ENCODE results near the gene CCNL2.

CCNL2 gene

GRCh38 chr1:1337793-1338147, 61.4 kb downstream of the CCNL2 start (continued):
- TF ChIP-seq, protein P1, sequence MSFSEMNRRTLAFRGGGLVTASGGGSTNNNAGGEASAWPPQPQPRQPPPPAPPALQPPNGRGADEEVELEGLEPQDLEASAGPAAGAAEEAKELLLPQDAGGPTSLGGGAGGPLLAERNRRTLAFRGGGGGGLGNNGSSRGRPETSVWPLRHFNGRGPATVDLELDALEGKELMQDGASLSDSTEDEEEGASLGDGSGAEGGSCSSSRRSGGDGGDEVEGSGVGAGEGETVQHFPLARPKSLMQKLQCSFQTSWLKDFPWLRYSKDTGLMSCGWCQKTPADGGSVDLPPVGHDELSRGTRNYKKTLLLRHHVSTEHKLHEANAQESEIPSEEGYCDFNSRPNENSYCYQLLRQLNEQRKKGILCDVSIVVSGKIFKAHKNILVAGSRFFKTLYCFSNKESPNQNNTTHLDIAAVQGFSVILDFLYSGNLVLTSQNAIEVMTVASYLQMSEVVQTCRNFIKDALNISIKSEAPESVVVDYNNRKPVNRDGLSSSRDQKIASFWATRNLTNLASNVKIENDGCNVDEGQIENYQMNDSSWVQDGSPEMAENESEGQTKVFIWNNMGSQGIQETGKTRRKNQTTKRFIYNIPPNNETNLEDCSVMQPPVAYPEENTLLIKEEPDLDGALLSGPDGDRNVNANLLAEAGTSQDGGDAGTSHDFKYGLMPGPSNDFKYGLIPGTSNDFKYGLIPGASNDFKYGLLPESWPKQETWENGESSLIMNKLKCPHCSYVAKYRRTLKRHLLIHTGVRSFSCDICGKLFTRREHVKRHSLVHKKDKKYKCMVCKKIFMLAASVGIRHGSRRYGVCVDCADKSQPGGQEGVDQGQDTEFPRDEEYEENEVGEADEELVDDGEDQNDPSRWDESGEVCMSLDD (tag by site-specific recombination; IDR thresholded peaks at IDR 0.05), result no peak
- TF ChIP-seq WT1 (tag by site-specific recombination; IDR thresholded peaks at IDR 0.05) (no peak), KLF7 (tag by site-specific recombination; IDR thresholded peaks at IDR 0.05; ENCODE audit: borderline replicate concordance) (no peak; the same call in 1 of the 2 replicates), ZNF707 (tag by site-specific recombination; IDR thresholded peaks at IDR 0.05) (no peak), ZFP69B (tag by site-specific recombination; IDR thresholded peaks at IDR 0.05) (no peak), ZNF2 (tag by site-specific recombination; IDR thresholded peaks at IDR 0.05) (no peak), ZNF561 (tag by site-specific recombination; IDR thresholded peaks at IDR 0.05; ENCODE audit: borderline replicate concordance) (no peak), ZNF221 (tag by site-specific recombination; IDR thresholded peaks at IDR 0.05; ENCODE audit: borderline replicate concordance) (no peak), KLF9 (tag by site-specific recombination; IDR thresholded peaks at IDR 0.05; ENCODE audit: low read depth) (0 out of 2 replicates have a peak, but pooled peaks have one; percentile 19), REPIN1 (tag by site-specific recombination; IDR thresholded peaks at IDR 0.05; ENCODE audit: low read depth) (no peak), SCRT1 (tag by site-specific recombination; IDR thresholded peaks at IDR 0.05; ENCODE audit: borderline replicate concordance) (no peak), SETDB1 (IDR thresholded peaks at IDR 0.05; ENCODE audit: insufficient read length, low read length) (no peak), ZNF426 (tag by site-specific recombination; IDR thresholded peaks at IDR 0.05) (no peak), ZNF416 (tag by site-specific recombination; IDR thresholded peaks at IDR 0.05) (no peak), ZNF280C (tag by site-specific recombination; IDR thresholded peaks at IDR 0.05) (no peak), KLF8 (tag by site-specific recombination; IDR thresholded peaks at IDR 0.05) (peak; percentile 79)
- TF ChIP-seq, protein P2, sequence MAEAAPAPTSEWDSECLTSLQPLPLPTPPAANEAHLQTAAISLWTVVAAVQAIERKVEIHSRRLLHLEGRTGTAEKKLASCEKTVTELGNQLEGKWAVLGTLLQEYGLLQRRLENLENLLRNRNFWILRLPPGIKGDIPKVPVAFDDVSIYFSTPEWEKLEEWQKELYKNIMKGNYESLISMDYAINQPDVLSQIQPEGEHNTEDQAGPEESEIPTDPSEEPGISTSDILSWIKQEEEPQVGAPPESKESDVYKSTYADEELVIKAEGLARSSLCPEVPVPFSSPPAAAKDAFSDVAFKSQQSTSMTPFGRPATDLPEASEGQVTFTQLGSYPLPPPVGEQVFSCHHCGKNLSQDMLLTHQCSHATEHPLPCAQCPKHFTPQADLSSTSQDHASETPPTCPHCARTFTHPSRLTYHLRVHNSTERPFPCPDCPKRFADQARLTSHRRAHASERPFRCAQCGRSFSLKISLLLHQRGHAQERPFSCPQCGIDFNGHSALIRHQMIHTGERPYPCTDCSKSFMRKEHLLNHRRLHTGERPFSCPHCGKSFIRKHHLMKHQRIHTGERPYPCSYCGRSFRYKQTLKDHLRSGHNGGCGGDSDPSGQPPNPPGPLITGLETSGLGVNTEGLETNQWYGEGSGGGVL (tag by site-specific recombination; IDR thresholded peaks at IDR 0.05), result no peak
- TF ChIP-seq, protein P3, sequence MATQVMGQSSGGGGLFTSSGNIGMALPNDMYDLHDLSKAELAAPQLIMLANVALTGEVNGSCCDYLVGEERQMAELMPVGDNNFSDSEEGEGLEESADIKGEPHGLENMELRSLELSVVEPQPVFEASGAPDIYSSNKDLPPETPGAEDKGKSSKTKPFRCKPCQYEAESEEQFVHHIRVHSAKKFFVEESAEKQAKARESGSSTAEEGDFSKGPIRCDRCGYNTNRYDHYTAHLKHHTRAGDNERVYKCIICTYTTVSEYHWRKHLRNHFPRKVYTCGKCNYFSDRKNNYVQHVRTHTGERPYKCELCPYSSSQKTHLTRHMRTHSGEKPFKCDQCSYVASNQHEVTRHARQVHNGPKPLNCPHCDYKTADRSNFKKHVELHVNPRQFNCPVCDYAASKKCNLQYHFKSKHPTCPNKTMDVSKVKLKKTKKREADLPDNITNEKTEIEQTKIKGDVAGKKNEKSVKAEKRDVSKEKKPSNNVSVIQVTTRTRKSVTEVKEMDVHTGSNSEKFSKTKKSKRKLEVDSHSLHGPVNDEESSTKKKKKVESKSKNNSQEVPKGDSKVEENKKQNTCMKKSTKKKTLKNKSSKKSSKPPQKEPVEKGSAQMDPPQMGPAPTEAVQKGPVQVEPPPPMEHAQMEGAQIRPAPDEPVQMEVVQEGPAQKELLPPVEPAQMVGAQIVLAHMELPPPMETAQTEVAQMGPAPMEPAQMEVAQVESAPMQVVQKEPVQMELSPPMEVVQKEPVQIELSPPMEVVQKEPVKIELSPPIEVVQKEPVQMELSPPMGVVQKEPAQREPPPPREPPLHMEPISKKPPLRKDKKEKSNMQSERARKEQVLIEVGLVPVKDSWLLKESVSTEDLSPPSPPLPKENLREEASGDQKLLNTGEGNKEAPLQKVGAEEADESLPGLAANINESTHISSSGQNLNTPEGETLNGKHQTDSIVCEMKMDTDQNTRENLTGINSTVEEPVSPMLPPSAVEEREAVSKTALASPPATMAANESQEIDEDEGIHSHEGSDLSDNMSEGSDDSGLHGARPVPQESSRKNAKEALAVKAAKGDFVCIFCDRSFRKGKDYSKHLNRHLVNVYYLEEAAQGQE (tag by site-specific recombination; IDR thresholded peaks at IDR 0.05), result no peak
- TF ChIP-seq, protein P4, sequence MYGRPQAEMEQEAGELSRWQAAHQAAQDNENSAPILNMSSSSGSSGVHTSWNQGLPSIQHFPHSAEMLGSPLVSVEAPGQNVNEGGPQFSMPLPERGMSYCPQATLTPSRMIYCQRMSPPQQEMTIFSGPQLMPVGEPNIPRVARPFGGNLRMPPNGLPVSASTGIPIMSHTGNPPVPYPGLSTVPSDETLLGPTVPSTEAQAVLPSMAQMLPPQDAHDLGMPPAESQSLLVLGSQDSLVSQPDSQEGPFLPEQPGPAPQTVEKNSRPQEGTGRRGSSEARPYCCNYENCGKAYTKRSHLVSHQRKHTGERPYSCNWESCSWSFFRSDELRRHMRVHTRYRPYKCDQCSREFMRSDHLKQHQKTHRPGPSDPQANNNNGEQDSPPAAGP (tag by site-specific recombination; IDR thresholded peaks at IDR 0.05), result no peak
